Caco-2 (cell line): Measurements from ENCODE around the gene INAFM1. TPM values are rescaled to one million over a fixed set of nuclear protein-coding genes. Genes with fewer than 3 reads are reported as not detected.
A peak's percentile ranks its signal among the peaks of the same experiment; 100 is the strongest.

Experiments
- BruUV-seq: library from RNA; stranded (reverse); fragments of 400-500 nt; replicated peaks from 2 replicates; lab custom pipeline; 2021; lab: Mats Ljungman, UMichigan
- CTCF ChIA-PET: fragments of 300-600 bp; sonication (Branson Sonifier 250); formaldehyde crosslinking; loops from one replicate; lab custom pipeline; 2022; ENCODE audit warnings: antibody characterized with exemption; lab: Charles Lee
- POLR2A ChIA-PET: fragments of 300-600 bp; sonication (Branson Sonifier 250); formaldehyde crosslinking; loops from one replicate; lab custom pipeline; 2022; ENCODE audit warnings: antibody characterized with exemption; lab: Charles Lee
- DNase-seq, 2 experiments: peaks; one replicate each; pipeline versions ENCODE4 v3.0.0 to v3.0.0-alpha.2; 2020 to 2022
- H3K27me3 ChIP-seq: replicated peaks from 2 replicates; pipeline ENCODE4 v1.6.0; 2011; ENCODE audit warnings: low read length; ENCODE audit not compliant: control insufficient read depth, insufficient read depth
- H3K36me3 ChIP-seq: 2 replicates; pipeline ENCODE4 v1.5.1; 2011; ENCODE audit warnings: low read length; ENCODE audit not compliant: control insufficient read depth, insufficient read depth
- H3K4me1 ChIP-seq: fragments of 250-450 bp; sonication (Bioruptor Pico); 2 replicates; pipeline ENCODE4 v1.5.1; 2020; ENCODE audit warnings: mild to moderate bottlenecking
- H3K4me3 ChIP-seq: 2 replicates; pipeline ENCODE4 v1.5.1; 2011; ENCODE audit warnings: low read depth, mild to moderate bottlenecking, control low read depth, low read length
- H3K9me3 ChIP-seq: fragments of 250-450 bp; sonication (Bioruptor Pico); 2 replicates; pipeline ENCODE4 v1.5.1; 2020; ENCODE audit warnings: mild to moderate bottlenecking, moderate library complexity
- H3K27ac Mint-ChIP-seq: one replicate; pipeline ENCODE4 v1.8.0; 2022; ENCODE audit warnings: mixed read lengths; ENCODE audit not compliant: unreplicated experiment
- H3K27me3 Mint-ChIP-seq: one replicate; pipeline ENCODE4 v1.8.0; 2022; ENCODE audit warnings: mixed read lengths; ENCODE audit not compliant: insufficient read depth, unreplicated experiment
- H3K36me3 Mint-ChIP-seq: one replicate; pipeline ENCODE4 v1.8.0; 2022; ENCODE audit warnings: mild to moderate bottlenecking, mixed read lengths; ENCODE audit not compliant: insufficient read depth, unreplicated experiment
- H3K4me1 Mint-ChIP-seq: one replicate; pipeline ENCODE4 v1.8.0; 2022; ENCODE audit warnings: low read depth, mixed read lengths; ENCODE audit not compliant: unreplicated experiment
- H3K4me3 Mint-ChIP-seq: one replicate; pipeline ENCODE4 v1.8.0; 2022; ENCODE audit warnings: mild to moderate bottlenecking, moderate library complexity, mixed read lengths; ENCODE audit not compliant: unreplicated experiment
- H3K9me3 Mint-ChIP-seq: one replicate; pipeline ENCODE4 v1.8.0; 2022; ENCODE audit warnings: mixed read lengths; ENCODE audit not compliant: unreplicated experiment
- CTCF ChIP-seq, 2 experiments: fragments of 200-600 bp in 1 of 2; IDR thresholded peaks; 1 replicate in 1 of 2; 2 replicates in 1 of 2; pipeline versions ENCODE4 v1.5.1 to v1.8.0; 2011 to 2022; ENCODE audit warnings: antibody characterized with exemption in 1 of 2, control low read depth in 1 of 2, inconsistent platforms in 1 of 2, low read depth in 1 of 2, low read length in 1 of 2, mild to moderate bottlenecking in 1 of 2, moderate library complexity in 1 of 2; ENCODE audit not compliant: insufficient read depth in 1 of 2, severe bottlenecking in 1 of 2, unreplicated experiment in 1 of 2
- intact Hi-C: fragments of 100-400 bp; cut with micrococcal nuclease; formaldehyde crosslinking; loops from one replicate; pipeline ENCODE4 v1.10.0; 2022; ENCODE audit not compliant: unreplicated experiment
- total RNA-seq: library from RNA; stranded (reverse); gene quantifications from 2 replicates; pipeline ENCODE4 v1.2.3, GENCODE V29; 2022

Gene INAFM1
- total RNA-seq, 1 experiment from 2014 or later: 10.4 TPM

- no peaks in the 10 kb centered on the region for H3K36me3 Mint-ChIP-seq
- ChIA-PET CTCF (no interaction called here), POLR2A (no interaction called here)
- no peak for DNase-seq
- Histone ChIP-seq H3K4me3 (no peak overlapping the region), H3K27me3 (no peaks in the 10 kb centered on the region), H3K9me3 (0 out of 2 replicates have a peak, but pooled peaks cover 5% of the 10 kb centered on the region), H3K4me1 (0 out of 2 replicates have a peak, but pooled peaks cover 6% of the 10 kb centered on the region), H3K36me3 (no peaks in the 10 kb centered on the region)
- TF ChIP-seq CTCF (IDR thresholded peaks at IDR 0.05; ENCODE audit: insufficient read depth in 1 of 2, low read depth in 1 of 2, low read length in 1 of 2, severe bottlenecking in 1 of 2, unreplicated experiment in 1 of 2): no peak
- intact Hi-C loops: no loop called here
- H3K4me3 Mint-ChIP-seq: no peak overlapping the region
- H3K4me1 Mint-ChIP-seq: peaks cover 14% of the 10 kb centered on the region
- no TSS peak for BruUV-seq
- no peak overlapping the region for H3K27ac Mint-ChIP-seq
- no peaks in the 10 kb centered on the region for H3K9me3 Mint-ChIP-seq
- H3K27me3 Mint-ChIP-seq: no peaks in the 10 kb centered on the region
These were observed 35.6 kb downstream of the INAFM1 start for GRCh38 chr19:47310323-47310722.

DNA sequence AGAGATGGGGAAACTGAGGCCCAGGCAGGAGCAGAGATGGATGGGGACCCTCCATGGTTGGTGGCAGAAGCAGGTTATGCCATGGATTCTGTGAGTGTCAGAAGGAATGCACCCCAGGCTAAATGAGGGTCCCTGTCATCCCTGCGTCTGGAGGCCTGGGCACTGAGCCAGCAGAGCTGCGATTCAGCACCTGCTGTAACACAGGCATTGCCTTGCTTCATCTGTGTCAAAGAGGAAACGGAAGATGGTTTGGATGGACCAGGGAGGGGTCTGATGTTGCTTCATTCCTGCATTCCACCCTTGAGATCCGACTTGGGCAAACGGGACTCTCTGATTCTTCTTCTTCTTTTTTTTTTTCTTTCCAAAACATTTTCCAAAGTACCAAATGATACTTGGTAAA, 36.1 kb downstream of the INAFM1 start:
- H3K4me3 Mint-ChIP-seq: no peak overlapping the region
- no peaks in the 10 kb centered on the region for H3K9me3 Mint-ChIP-seq
- no peaks in the 10 kb centered on the region for H3K36me3 Mint-ChIP-seq
- Histone ChIP-seq H3K9me3 (0 out of 2 replicates have a peak, but pooled peaks cover 5% of the 10 kb centered on the region), H3K27me3 (no peaks in the 10 kb centered on the region), H3K36me3 (no peaks in the 10 kb centered on the region), H3K4me3 (no peak overlapping the region), H3K4me1 (peaks cover 6% of the 10 kb centered on the region; the same call in 1 of the 2 replicates)
- no peak overlapping the region for H3K27ac Mint-ChIP-seq
- DNase-seq: peak in 1 of 2 experiments; percentile 42
- peaks cover 15% of the 10 kb centered on the region for H3K4me1 Mint-ChIP-seq
- no peaks in the 10 kb centered on the region for H3K27me3 Mint-ChIP-seq
- CTCF ChIA-PET: interaction anchor here (0.7 kb wide), 1 partner anchor 92 kb away, joined by 3 read pairs; no protein-coding TSS in a partner anchor
- no peak for TF ChIP-seq CTCF (IDR thresholded peaks at IDR 0.05; ENCODE audit: insufficient read depth in 1 of 2, low read depth in 1 of 2, low read length in 1 of 2, severe bottlenecking in 1 of 2, unreplicated experiment in 1 of 2)
- POLR2A ChIA-PET: no interaction called here
- intact Hi-C loops: no loop called here
- no TSS peak for BruUV-seq

DNA sequence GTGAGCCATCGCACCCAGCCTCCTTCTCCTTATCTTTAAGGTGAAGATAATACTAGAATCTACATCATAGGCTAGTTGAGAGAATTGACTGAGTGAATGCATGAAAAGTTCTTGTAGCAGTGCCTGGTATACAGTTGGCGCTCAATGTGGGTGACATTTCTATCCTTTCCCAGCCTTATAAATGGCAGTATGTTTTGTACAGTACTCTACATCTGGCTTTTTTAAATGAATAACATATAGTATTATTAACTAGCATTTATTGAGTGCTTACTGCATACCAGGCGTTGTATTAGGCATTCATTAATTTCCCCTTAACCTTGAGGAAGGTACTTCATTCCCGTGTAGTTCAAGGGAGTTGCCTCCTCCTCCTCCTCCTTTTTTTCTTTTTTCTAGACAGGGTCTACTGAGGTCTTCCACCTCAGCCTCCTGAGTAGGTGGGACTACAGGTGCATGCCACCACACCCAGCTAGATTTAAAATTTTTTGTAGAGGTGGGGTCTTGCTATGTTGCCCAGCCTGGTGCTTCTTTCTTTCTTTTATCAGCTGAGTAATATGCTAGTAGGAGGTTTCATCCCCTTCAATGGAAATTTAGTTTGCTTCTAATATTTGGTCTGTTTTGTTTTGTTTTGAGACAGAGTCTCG, 37.8 kb downstream of the INAFM1 start:
- no peak for DNase-seq
- Histone ChIP-seq H3K36me3 (no peaks in the 10 kb centered on the region), H3K4me3 (no peak overlapping the region), H3K27me3 (no peaks in the 10 kb centered on the region), H3K4me1 (peaks cover 10% of the 10 kb centered on the region; the same call in 1 of the 2 replicates), H3K9me3 (0 out of 2 replicates have a peak, but pooled peaks cover 5% of the 10 kb centered on the region)
- H3K27ac Mint-ChIP-seq: no peak overlapping the region
- H3K36me3 Mint-ChIP-seq: no peaks in the 10 kb centered on the region
- ChIA-PET POLR2A (no interaction called here), CTCF (interaction anchor here (0.5 kb wide), 1 partner anchor 30 kb away, joined by 3 read pairs; no protein-coding TSS in a partner anchor)
- no peak overlapping the region for H3K4me3 Mint-ChIP-seq
- intact Hi-C loops: no loop called here
- no peak for TF ChIP-seq CTCF (IDR thresholded peaks at IDR 0.05; ENCODE audit: insufficient read depth in 1 of 2, low read depth in 1 of 2, low read length in 1 of 2, severe bottlenecking in 1 of 2, unreplicated experiment in 1 of 2)
- no peaks in the 10 kb centered on the region for H3K9me3 Mint-ChIP-seq
- no peaks in the 10 kb centered on the region for H3K27me3 Mint-ChIP-seq
- H3K4me1 Mint-ChIP-seq: peaks cover 23% of the 10 kb centered on the region
- no TSS peak for BruUV-seq
